Muscle layer of colon (tissue), 2 donors: ENCODE measurements around the gene TPM4.
A peak's percentile ranks its signal among the peaks of the same experiment; 100 is the strongest.
"Not testable (repeated sequence)": the region's sequence is repeated elsewhere in the genome, so short reads cannot be mapped to it uniquely, and the experiment has no call there.

Experiments
- H3K27ac ChIP-seq: one replicate; pipeline ENCODE4 v1.7.0; 2013; ENCODE audit warnings: low read depth, mild to moderate bottlenecking, low read length, moderate library complexity
- H3K27me3 ChIP-seq, 2 donors: one replicate each; pipeline ENCODE4 v1.7.0; 2013; ENCODE audit warnings: low read length in 2 of 2, mild to moderate bottlenecking in 2 of 2; ENCODE audit not compliant: insufficient read depth in 2 of 2, control insufficient read depth in 1 of 2
- H3K36me3 ChIP-seq: one replicate; pipeline ENCODE4 v1.7.0; 2013; ENCODE audit warnings: mild to moderate bottlenecking, low read length; ENCODE audit not compliant: insufficient read depth
- H3K4me1 ChIP-seq: one replicate; pipeline ENCODE4 v1.7.0; 2013; ENCODE audit warnings: mild to moderate bottlenecking, low read length; ENCODE audit not compliant: insufficient read depth
- H3K4me3 ChIP-seq, 2 donors: one replicate each; pipeline ENCODE4 v1.7.0; 2013; ENCODE audit warnings: low read length in 2 of 2, low read depth in 1 of 2, mild to moderate bottlenecking in 1 of 2, moderate library complexity in 1 of 2
- H3K9ac ChIP-seq: one replicate; pipeline ENCODE4 v1.7.0; 2013; ENCODE audit warnings: low read length
- H3K9me3 ChIP-seq: one replicate; pipeline ENCODE4 v1.7.0; 2013; ENCODE audit warnings: mild to moderate bottlenecking, low read length
- donor health status: abdominal sarcoma.
- donor health status: Adenocarcinoma of cecum.

The TPM4 gene

GRCh38 chr19:16076154-16076957 lies at the start of gene TPM4:
TSS of gene TPM4 (plus strand) at chr19:16076495. CDS start at chr19:16076566, 71 bp downstream.
- Histone ChIP-seq H3K27me3 (no peaks in the 10 kb centered on the region), H3K36me3 (peaks cover 38% of the 10 kb centered on the region), H3K9ac (peak within 1 kb of the TSS; percentile 99), H3K4me3 (peak within 1 kb of the TSS; percentile 90 to 97), H3K9me3 (no peaks in the 10 kb centered on the region), H3K4me1 (peaks cover 78% of the 10 kb centered on the region), H3K27ac (peak within 1 kb of the TSS; percentile 98)

- H3K27me3 ChIP-seq: no peaks in the 10 kb centered on the region
- H3K27ac ChIP-seq: no peak overlapping the region
- no peaks in the 10 kb centered on the region for H3K9me3 ChIP-seq
- no peaks in the 10 kb centered on the region for H3K4me1 ChIP-seq
- no peak overlapping the region for H3K9ac ChIP-seq
- H3K36me3 ChIP-seq: no peaks in the 10 kb centered on the region
- H3K4me3 ChIP-seq: no peak overlapping the region
These were observed 49.5 kb upstream of the TPM4 start for GRCh38 chr19:16026756-16027155.

- Histone ChIP-seq H3K27ac (no peak overlapping the region), H3K27me3 (no peaks in the 10 kb centered on the region), H3K9ac (no peak overlapping the region), H3K4me3 (no peak overlapping the region), H3K36me3 (no peaks in the 10 kb centered on the region), H3K4me1 (no peaks in the 10 kb centered on the region), H3K9me3 (no peaks in the 10 kb centered on the region)
These were observed 48.8 kb upstream of the TPM4 start for GRCh38 chr19:16027528-16027927.

- H3K27me3 ChIP-seq, H3K36me3 ChIP-seq, H3K27ac ChIP-seq, H3K9ac ChIP-seq, H3K9me3 ChIP-seq, H3K4me3 ChIP-seq, H3K4me1 ChIP-seq: not testable (repeated sequence)
These were observed 46.1 kb upstream of the TPM4 start for GRCh38 chr19:16030155-16030554.

GRCh38 chr19:16030964-16031871 lies 45.1 kb upstream of the TPM4 start:
- Histone ChIP-seq H3K27ac (no peak overlapping the region), H3K9me3 (no peaks in the 10 kb centered on the region), H3K9ac (no peak overlapping the region), H3K27me3 (no peaks in the 10 kb centered on the region), H3K4me1 (no peaks in the 10 kb centered on the region), H3K36me3 (no peaks in the 10 kb centered on the region), H3K4me3 (no peak overlapping the region)

- no peak overlapping the region for H3K4me3 ChIP-seq
- H3K36me3 ChIP-seq: no peaks in the 10 kb centered on the region
- no peak overlapping the region for H3K9ac ChIP-seq
- no peaks in the 10 kb centered on the region for H3K27me3 ChIP-seq
- H3K27ac ChIP-seq: no peak overlapping the region
- no peaks in the 10 kb centered on the region for H3K4me1 ChIP-seq
- H3K9me3 ChIP-seq: no peaks in the 10 kb centered on the region
These were observed 44.5 kb upstream of the TPM4 start for GRCh38 chr19:16031872-16032200.

- H3K4me1 ChIP-seq: no peaks in the 10 kb centered on the region
These were observed 43.7 kb upstream of the TPM4 start for GRCh38 chr19:16032509-16033135.

GRCh38 chr19:16033136-16033530 lies 43.2 kb upstream of the TPM4 start:
- Histone ChIP-seq H3K4me3 (no peak overlapping the region), H3K9me3 (no peaks in the 10 kb centered on the region), H3K4me1 (no peaks in the 10 kb centered on the region), H3K27me3 (no peaks in the 10 kb centered on the region), H3K27ac (no peak overlapping the region), H3K9ac (no peak overlapping the region), H3K36me3 (no peaks in the 10 kb centered on the region)

More at GRCh38 chr19:16032509-16033135, 43.7 kb upstream of the TPM4 start:
- Histone ChIP-seq H3K27ac (no peak overlapping the region), H3K9ac (no peak overlapping the region), H3K27me3 (no peaks in the 10 kb centered on the region), H3K9me3 (no peaks in the 10 kb centered on the region), H3K4me3 (no peak overlapping the region), H3K36me3 (no peaks in the 10 kb centered on the region)

GRCh38 chr19:16033721-16034120 lies 42.6 kb upstream of the TPM4 start:
- Histone ChIP-seq H3K36me3 (no peaks in the 10 kb centered on the region), H3K27ac (no peak overlapping the region), H3K4me1 (no peaks in the 10 kb centered on the region), H3K27me3 (no peaks in the 10 kb centered on the region), H3K9ac (no peak overlapping the region), H3K9me3 (no peaks in the 10 kb centered on the region), H3K4me3 (no peak overlapping the region)

- H3K9me3 ChIP-seq: no peaks in the 10 kb centered on the region
- no peaks in the 10 kb centered on the region for H3K27me3 ChIP-seq
- H3K36me3 ChIP-seq: no peaks in the 10 kb centered on the region
- no peak overlapping the region for H3K9ac ChIP-seq
- no peaks in the 10 kb centered on the region for H3K4me1 ChIP-seq
- no peak overlapping the region for H3K27ac ChIP-seq
- no peak overlapping the region for H3K4me3 ChIP-seq
These were observed 42.1 kb upstream of the TPM4 start for GRCh38 chr19:16034180-16034579.

- H3K9ac ChIP-seq: no peak overlapping the region
- H3K4me1 ChIP-seq: no peaks in the 10 kb centered on the region
- no peak overlapping the region for H3K27ac ChIP-seq
- no peaks in the 10 kb centered on the region for H3K27me3 ChIP-seq
- H3K36me3 ChIP-seq: no peaks in the 10 kb centered on the region
- no peaks in the 10 kb centered on the region for H3K9me3 ChIP-seq
- no peak overlapping the region for H3K4me3 ChIP-seq
These were observed 41.2 kb upstream of the TPM4 start for GRCh38 chr19:16034958-16035560.
